Stimulated activated naive CD4-positive, alpha-beta T cell (primary cell): ENCODE measurements around the gene FLT4.
A peak's percentile ranks its signal among the peaks of the same experiment; 100 is the strongest.

Experiments used
- DNase-seq, 6 experiments: peaks; one replicate each; lab custom pipeline; 2025; lab: John Stamatoyannopoulos, UW

Gene FLT4

DNA sequence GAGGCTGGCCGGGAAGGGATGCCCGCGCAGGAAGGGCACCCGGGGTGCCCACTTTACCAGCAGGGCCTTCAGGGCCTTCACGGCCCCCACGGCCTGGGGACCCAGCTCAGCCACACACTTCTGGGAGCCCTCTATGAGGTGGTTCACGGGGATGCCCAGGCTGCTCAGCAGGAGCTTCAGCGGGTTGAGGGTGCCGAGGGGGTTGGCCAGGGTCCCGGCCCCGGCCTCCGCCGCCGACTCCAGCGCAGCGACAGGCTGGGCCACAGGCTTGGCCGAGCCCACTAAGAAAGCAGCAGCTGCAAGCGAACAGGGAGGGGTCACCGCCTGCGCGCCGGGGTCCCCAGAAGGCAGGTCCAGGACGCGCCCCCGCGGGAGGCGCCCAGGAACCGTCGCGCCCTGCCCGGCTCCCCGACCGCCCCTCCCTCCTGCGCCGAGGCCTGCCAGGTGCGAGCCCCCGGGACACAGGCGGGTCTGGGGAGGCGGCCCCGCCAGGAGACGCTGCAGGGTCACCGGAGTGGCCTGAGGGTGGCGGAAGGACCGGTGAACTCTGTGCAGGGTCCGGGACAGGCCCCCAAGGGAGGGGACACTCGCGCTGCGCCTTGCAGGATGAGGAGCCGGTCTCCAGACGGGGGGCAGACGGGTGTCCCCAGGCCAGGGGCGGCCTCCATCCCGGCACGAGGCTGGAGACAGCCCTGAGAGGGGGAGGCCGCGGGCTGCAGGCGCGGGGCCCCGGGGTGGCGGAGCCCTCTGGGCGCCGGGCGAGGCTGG, 58.7 kb downstream of the FLT4 start:
- DNase-seq: peak in 1 of 6 experiments; percentile 29

DNA sequence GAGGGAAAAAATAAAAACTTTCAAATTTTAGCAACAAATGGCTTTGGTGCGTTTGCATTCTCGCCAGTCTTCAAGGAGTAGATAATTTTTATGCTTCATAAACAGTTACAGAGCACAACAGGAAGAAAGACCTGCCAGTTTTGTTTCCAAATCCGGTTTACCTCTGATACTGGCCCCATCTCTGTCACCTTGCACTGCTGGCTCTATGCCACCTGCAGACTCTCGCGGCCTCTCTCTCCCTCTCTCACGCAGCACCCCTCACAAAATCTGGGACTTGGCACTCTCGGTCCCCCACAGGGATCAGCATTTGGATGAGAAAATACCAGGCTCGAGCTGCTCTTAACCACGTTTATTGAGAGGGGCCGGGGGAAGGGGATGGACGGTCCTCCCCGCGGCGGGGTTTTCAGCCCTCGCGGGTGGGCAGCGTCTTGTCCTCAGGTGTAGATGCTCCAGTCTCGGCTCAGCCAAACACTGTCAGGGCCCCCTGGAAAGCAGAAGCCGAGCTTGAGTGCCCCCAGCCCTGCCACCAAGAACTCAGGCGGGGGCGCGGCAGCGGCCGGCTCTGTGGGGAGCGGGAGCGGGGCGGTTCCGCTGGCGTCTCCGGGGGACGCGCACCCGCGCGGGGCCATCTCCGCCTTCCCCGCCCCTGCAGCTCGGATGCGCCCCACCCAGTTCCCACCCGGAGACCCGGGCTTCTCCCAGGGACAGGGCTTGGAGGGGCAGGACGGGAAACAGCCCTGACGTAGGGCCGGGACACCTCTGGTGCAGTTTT, 59.4 kb downstream of the FLT4 start:
- peak in 1 of 6 experiments; percentile 30 for DNase-seq

DNA sequence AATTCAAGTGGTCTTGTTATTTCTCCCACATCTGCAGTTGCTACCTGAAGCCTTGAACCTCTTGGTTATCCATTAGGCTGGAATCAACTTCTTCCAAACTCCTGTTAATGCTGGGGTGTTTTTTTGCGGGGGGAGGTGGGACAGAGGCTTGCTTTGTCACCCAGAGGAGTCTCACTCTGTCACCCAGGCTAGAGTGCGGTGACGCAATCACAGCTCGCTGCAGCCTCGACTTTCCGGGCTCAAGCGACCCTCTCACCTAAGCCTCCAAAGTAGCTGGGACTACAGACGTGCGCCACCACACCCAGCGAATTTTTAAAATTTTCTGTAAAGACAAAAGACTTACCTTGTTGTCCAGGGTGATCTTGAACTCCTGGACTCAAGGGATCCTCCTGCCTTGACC, 62.5 kb downstream of the FLT4 start:
- DNase-seq: no peak

DNA sequence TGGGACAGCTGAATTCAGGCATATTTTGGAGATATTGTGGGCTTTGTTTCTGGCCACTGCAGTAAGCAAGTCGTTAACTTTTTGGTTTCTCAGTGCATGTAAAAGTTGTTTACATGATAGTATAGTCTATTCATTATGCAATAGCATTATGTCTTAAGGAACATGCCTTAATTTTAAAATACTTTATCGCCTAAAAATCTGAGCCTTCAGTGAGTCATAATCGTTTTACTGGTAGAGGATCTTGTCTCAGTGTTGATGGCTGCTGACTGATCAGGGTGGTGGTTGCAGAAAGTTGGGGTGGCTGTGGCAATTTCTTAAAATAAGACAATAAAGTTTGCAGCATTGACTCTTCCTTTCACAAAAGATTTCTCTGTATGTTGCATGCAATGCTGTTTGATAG, 63.2 kb downstream of the FLT4 start:
- DNase-seq: no peak

DNA sequence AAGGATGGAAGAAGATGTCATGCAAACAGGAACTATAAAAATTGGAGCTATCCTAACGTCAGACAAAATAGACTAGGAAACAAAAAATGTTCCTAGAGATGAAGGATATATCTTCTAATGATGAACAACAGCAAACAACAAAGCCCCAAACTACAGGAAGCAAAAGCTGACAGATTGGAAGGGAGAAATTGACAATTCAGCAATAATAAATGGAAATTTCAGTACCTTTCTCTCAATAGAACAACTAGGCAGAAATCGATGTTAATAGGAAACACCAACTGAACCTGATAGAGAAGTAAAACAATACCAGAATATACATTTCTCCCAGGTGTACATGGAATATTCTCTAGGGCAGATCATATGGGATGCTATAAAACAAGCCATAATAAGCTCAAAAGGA, 65.7 kb downstream of the FLT4 start:
- no peak for DNase-seq

DNA sequence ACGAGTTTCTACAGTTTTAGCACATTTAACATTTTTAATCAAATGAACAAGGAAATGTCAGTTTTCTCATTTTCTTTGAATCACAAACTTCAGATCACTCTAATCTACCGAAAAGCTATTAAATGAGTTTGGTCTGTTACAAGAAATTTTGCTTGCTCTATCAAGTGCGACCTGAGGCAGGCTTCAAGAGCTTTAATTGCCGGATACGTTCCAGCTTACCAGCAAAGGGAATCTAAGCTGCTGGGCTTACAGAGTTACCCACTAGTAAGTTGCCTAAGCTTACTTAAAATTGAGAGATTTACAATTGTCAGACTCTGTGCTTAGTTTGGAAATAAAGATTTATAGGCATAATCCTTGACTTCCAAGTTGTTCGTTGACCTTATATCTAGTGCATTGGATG, 68.7 kb downstream of the FLT4 start:
- no peak for DNase-seq

DNA sequence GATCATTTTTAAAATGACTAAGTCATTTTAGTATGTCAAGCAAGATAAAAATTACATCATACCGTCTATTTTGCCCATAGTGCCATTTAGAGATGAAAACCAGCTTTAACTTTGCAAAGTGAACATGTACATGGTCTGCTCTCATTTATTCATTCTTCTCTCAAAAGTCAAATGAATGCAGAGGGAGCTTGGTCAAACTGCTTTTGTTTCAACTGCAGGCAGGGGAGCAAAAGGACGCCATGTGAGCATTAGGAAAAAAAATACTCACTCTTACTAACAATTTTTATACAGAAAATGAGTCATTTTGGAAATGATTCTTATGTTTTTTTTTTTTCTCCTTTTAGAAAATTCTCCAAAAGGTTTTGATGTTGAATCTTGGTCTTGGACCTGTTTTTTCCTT, 73.8 kb downstream of the FLT4 start:
- no peak for DNase-seq

DNA sequence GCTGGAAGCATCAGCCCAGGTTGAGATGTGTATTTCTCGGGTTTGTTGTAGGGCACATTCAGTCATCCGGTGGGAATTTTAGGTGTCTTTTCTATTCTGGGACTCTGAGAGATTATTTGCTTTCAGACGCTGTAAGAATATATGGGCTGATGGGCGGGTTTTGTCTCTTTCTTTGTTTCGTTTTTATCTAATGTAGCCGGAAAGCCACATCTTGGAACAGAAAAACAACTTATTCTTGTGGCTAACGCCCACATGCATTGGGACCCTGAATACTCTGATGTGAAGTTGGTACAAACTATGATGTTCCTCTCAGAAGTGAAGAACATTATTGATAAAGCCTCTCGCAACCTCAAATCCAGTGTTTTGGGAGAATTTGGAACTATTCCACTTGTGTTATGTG, 80.5 kb downstream of the FLT4 start:
- DNase-seq: no peak

DNA sequence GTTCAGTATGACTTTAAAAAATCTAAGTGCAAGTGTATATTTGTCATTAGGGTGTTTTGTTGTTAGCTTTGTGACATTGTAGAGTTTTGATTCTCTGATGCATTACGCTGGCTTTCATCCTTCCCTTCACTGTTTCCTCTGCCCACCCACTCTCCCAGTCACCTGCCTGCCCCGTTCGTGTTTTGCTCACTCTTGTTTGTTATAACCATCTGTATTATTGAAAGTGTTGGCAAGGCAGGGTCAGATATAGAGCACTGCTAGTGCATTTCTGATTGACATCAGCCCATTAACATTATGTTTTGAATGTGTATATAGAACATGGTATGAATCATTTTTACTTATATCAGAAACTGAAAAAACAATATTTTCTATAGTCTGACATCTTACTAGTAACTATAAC, 85.4 kb downstream of the FLT4 start:
- DNase-seq: no peak

DNA sequence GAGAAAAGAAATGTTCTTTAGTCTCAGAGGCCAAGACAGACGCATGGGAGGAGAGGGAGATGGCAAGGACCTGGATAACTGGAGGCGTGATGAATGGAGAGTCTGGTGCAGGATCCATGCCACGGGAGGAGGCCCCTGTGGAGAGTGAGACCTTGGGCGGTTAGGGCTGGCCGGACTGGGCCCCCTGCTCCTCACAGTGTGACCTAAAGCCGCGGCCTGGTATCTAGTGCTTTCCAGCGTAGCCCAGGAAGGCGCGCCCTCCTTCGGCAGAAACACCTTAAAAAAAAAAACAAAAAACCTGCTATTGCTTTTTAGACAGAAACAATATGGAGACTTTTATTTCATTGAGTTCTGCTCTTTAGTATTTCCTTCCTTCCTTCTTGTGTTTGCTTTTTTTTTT, 91.2 kb downstream of the FLT4 start:
- DNase-seq: no peak

DNA sequence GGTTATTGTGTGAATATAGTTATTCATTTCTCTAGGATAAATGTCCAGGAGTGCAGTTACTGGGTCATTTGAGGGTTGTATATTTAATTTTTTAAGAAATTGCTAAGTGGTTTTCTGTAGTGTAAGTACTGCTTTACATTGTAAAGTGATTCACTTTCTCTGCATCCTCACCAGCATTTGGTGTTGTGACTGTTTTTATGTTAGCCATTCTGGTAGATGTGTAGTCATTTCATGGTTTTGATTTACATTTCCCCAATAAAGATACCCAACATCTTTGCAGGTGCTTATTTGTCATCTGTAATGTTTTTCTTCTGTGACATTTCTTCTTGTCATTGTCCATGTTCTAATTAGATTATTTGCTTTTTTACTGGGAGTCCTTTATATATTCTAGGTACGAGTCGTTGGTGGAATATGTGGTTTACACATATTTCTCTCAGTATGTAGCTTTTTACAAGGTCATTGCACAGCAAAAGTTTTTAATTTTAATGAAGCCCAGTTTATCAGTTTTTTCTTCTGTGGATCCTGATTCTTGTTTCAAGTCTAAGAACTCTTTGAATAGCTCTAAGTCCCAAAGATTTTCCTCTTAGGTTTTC, 92.1 kb downstream of the FLT4 start:
- no peak for DNase-seq

DNA sequence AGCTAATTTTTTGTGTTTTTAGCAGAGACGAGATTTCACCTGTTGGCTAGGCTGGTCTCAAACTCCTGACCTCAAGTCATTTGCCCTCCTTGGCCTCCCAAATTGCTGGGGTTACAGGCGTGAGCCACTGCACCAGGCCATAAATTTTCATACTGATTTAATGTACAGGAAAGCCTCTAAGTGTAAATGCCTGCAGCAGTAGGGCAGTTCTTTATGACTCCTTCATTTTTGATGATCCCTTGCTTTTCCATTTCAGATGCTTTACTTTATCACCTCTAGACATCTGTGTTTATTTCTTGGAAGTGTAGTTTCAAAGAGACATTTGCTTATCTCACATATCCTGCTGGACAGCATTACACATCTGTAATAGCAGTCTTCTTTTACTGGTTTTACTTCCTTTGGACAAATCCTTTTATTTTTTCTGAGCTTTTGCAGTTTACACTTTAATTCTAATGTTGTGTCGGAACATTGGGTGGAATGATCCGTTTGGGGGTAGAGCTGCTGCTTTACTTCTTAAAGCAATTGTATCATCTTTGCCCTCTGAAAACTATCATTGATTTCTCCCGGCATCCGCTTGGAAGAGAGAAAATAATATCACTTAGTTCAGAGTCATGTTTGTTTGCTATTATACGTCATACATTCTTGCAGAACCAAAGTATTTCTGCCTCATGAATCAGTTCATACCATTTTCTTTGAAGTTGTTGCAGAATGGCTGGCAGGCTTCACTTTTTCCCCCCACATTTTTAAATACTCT, 94.1 kb downstream of the FLT4 start:
- DNase-seq: no peak

DNA sequence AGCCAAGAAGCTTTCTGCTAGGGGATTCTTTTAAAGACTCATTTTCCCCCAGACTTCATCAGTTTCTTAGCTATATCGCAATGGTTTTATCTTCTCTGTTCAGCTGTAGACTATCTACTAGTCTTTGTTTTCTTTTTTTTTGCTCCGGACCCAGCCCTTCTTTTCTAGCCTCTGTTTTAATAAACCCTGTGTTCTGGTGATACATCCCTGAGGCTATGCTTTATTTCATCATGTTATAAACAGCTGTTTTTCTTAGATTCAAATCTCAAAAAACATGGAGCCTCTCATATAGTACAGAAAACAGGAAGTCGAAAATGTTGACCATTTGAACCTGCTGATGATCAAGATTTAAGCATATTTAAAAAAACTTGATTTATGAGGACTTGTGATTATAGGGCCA, 95.9 kb downstream of the FLT4 start:
- no peak for DNase-seq
